ENCODE data around the gene SNURF.

GRCh38 chr15:24971772-24972171 is 17.0 kb downstream of the SNURF start:
- TF ChIP-seq CTCF (conservative IDR thresholded peaks at IDR 0.05; ENCODE audit: low read length) (no peak), EZH2phosphoT487 (IDR thresholded peaks at IDR 0.05; ENCODE audit: borderline replicate concordance, low read depth, low read length) (no peak)
